HEK293T (cell line): Measurements from ENCODE around the gene ARHGAP22.
A peak's percentile ranks its signal among the peaks of the same experiment; 100 is the strongest.

ENCODE experiments used
- CTCF ChIA-PET: fragments of 350-600 bp; formaldehyde crosslinking; extraction: SDS; loops from one replicate; lab custom pipeline; 2021; ENCODE audit warnings: antibody characterized with exemption, inconsistent platforms; lab: Yijun Ruan, JAX
- POLR2A ChIA-PET: fragments of 350-600 bp; formaldehyde crosslinking; extraction: SDS; loops from one replicate; lab custom pipeline; 2020; ENCODE audit warnings: antibody characterized with exemption, inconsistent platforms; lab: Yijun Ruan, JAX
- DNase-seq: peaks from one replicate; pipeline ENCODE4 v3.0.0; 2012; ENCODE audit warnings: mixed read lengths; ENCODE audit errors: extremely low spot score
- ARNT ChIP-seq: fragments of 450-650 bp; IDR thresholded peaks from 2 replicates; pipeline ENCODE4 v1.6.1; 2017; ENCODE audit warnings: mild to moderate bottlenecking
- BHLHE40 ChIP-seq: fragments of 450-650 bp; IDR thresholded peaks from 2 replicates; pipeline ENCODE4 v1.6.1; 2016; ENCODE audit warnings: mild to moderate bottlenecking, moderate library complexity, borderline replicate concordance
- CTBP1 ChIP-seq: fragments of 450-650 bp; IDR thresholded peaks from 2 replicates; pipeline ENCODE4 v1.6.1; 2016; ENCODE audit warnings: borderline replicate concordance
- ELF4 ChIP-seq: fragments of 450-650 bp; IDR thresholded peaks from 2 replicates; pipeline ENCODE4 v1.6.1; 2017; ENCODE audit warnings: antibody characterized with exemption
- FOXA1 ChIP-seq: fragments of 450-650 bp; IDR thresholded peaks from 2 replicates; pipeline ENCODE4 v1.6.1; 2016; ENCODE audit warnings: mild to moderate bottlenecking
- FOXK2 ChIP-seq: fragments of 450-650 bp; IDR thresholded peaks from 2 replicates; pipeline ENCODE4 v1.6.1; 2016; ENCODE audit warnings: mild to moderate bottlenecking
- FOXM1 ChIP-seq: fragments of 450-650 bp; IDR thresholded peaks from 2 replicates; pipeline ENCODE4 v1.6.1; 2017; ENCODE audit warnings: mild to moderate bottlenecking, borderline replicate concordance
- HDGF ChIP-seq: fragments of 450-650 bp; IDR thresholded peaks from 2 replicates; pipeline ENCODE4 v1.6.1; 2017; ENCODE audit warnings: antibody characterized with exemption, borderline replicate concordance
- L3MBTL2 ChIP-seq: fragments of 450-650 bp; conservative IDR thresholded peaks from 2 replicates; pipeline ENCODE4 v1.6.1; 2016; ENCODE audit warnings: mild to moderate bottlenecking
- LEF1 ChIP-seq: fragments of 450-650 bp; IDR thresholded peaks from 2 replicates; pipeline ENCODE4 v1.6.1; 2017; ENCODE audit warnings: mild to moderate bottlenecking, borderline replicate concordance
- NFRKB ChIP-seq: fragments of 450-650 bp; IDR thresholded peaks from 2 replicates; pipeline ENCODE4 v1.6.1; 2016; ENCODE audit warnings: mild to moderate bottlenecking, moderate library complexity
- SP1 ChIP-seq: fragments of 450-650 bp; IDR thresholded peaks from 2 replicates; pipeline ENCODE4 v1.6.1; 2017
- SUZ12 ChIP-seq: fragments of 450-650 bp; IDR thresholded peaks from 2 replicates; pipeline ENCODE4 v1.6.1; 2016; ENCODE audit warnings: mild to moderate bottlenecking
- TARDBP ChIP-seq: fragments of 450-650 bp; IDR thresholded peaks from 2 replicates; pipeline ENCODE4 v1.6.1; 2016
- ZNF384 ChIP-seq: fragments of 450-650 bp; IDR thresholded peaks from 2 replicates; pipeline ENCODE4 v1.6.1; 2016
- TF ChIP-seq, protein P1 (sequence below): fragments of 450-650 bp; IDR thresholded peaks from 2 replicates; pipeline ENCODE4 v1.6.1; 2016

Gene ARHGAP22

DNA sequence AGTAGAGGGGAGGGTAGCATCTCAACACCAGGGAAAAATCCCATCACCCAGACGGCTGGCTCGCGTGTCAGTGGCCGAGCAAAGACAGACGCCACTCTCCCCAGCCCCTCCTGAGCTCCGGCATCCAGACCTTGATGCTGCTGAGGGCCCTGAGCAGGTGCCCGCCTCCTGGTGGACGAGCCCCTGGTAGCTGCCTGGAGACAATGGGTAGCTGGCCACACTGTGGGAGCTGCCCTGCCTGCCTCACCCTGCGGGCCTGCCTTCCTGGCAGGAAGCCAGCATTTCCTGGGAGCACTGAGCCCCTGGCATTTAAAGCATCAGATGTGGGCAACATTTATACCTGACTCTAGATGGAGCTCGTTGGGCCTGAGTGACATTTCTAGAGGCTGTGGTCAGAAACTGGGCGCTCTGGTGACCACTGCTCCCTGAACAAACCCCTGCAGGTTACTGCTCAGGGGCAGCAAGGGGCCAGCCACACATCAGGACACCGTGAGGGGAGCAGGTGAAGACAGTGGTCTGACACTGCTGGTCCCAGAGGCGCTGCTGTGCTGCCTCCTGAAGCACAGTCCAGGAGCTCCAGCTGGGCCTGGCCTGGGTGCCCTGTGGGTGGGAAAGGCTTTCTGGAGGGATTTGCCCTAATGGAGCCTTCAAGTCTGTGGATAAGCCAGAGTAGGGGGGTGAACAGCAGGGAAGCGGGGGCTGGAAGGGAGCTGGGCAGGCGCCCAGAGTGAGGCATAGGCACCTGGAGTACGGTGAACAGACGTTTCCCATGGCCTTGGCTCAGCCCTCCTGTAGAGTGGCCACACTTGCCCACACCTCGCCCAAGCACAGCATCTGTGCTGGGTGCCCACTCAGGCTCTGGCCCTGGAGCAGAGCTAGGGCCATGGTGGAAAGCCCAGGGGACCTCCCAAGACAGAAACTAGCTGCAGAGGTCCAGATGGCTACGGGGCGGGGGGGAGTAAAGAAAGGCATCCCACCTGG lies 159.7 kb downstream of the ARHGAP22 start:
- no peak for DNase-seq
- CTCF ChIA-PET = interaction anchor here (0.9 kb wide), 1 partner anchor 82 kb away, joined by 3 read pairs; no protein-coding TSS in a partner anchor
- POLR2A ChIA-PET = no interaction called here
- TF ChIP-seq NFRKB (no peak), BHLHE40 (no peak), ZNF384 (no peak), FOXK2 (no peak), CTBP1 (no peak), FOXM1 (no peak), TARDBP (no peak), LEF1 (no peak), SUZ12 (no peak), FOXA1 (no peak)
- TF ChIP-seq, protein P1, sequence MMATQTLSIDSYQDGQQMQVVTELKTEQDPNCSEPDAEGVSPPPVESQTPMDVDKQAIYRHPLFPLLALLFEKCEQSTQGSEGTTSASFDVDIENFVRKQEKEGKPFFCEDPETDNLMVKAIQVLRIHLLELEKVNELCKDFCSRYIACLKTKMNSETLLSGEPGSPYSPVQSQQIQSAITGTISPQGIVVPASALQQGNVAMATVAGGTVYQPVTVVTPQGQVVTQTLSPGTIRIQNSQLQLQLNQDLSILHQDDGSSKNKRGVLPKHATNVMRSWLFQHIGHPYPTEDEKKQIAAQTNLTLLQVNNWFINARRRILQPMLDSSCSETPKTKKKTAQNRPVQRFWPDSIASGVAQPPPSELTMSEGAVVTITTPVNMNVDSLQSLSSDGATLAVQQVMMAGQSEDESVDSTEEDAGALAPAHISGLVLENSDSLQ = no peak

DNA sequence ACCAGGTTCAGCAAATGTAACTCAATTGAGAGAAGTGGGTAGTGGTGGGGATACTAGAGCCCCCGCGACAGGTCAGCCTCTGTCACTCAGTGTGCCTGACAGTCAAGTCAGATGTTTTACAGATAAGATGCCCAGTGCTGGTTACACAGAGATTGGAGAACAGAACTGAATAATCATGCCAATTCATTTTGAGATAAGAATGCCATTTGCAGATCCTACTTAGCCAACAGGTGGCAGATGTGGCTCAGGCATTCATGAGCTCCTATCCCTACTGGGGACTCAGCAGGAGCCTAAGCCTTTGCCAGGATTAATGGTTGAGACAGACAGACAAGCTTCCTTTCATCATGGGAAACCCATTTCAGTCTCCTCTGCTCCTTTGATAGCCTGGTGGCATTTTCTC lies 160.6 kb downstream of the ARHGAP22 start:
- CTCF ChIA-PET = no interaction called here
- peak; percentile 28 for DNase-seq
- POLR2A ChIA-PET = no interaction called here
- TF ChIP-seq SUZ12 (no peak), SP1 (no peak), ZNF384 (no peak), FOXA1 (no peak), FOXM1 (no peak), ARNT (no peak), TARDBP (no peak)

DNA sequence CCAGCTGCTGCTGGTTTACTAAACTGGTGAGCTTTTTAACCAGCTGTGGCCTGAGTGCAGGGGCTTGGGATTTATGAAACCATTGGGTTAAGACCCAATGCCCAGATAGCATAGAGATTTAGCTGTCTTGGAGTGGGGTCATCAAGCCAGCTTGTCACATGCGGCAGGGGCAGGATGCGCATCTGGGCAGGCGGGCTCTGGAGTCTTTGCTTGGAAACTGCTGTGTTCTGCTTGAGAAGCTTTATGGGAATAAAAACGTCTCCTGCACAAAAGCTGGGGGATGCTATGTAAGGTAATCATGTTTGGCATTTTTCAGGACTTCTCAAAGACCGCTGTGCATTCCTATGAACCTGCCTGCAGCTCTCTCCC lies 162.1 kb downstream of the ARHGAP22 start:
- POLR2A ChIA-PET = no interaction called here
- CTCF ChIA-PET = no interaction called here
- no peak for DNase-seq
- no peak for TF ChIP-seq TARDBP
- no peak for TF ChIP-seq NFRKB
- no peak for TF ChIP-seq CTBP1
- TF ChIP-seq ZNF384 = no peak
- TF ChIP-seq FOXM1 = no peak
- TF ChIP-seq L3MBTL2 = no peak
- no peak for TF ChIP-seq SP1
- TF ChIP-seq SUZ12 = no peak
- no peak for TF ChIP-seq FOXK2

DNA sequence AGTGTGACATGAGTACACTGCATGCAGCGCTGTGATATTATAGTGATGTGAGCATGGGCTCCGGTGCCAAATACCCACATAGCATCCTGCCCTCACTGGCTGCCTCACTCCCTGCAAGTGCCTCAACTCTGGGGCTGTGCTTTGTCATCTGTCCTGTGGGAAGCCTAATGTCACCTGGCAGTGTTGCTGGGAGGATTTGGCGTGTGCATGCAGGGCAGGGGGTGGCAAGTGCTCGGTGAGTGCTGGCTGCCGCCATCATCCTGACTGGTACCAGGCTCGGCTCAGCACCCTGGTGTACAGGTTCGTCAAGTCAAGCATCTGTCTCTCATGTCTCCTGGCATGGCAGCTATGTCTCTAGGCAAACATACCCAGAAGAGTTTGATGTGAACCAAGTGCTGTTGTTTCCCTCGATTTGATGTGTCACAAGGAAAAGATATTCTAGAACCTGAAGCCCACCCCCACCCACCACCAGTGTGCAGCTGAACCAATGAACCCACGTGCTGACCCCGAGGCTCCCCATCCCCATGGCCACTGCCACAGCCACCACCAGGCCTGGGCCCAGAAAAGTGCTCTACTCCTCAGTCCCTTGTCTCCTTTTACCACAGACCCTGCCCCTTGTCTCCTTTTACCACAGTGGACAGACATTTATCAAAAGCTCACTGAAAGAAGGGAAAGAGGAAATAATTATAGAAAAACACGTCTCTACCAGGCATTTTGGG lies 162.6 kb downstream of the ARHGAP22 start:
- no peak for TF ChIP-seq ARNT
- TF ChIP-seq FOXK2 = no peak
- no peak for TF ChIP-seq CTBP1
- no peak for TF ChIP-seq LEF1
- no peak for TF ChIP-seq NFRKB
- no peak for TF ChIP-seq FOXA1
- TF ChIP-seq SP1 = no peak
- no peak for TF ChIP-seq SUZ12
- TF ChIP-seq, protein P1 = no peak
- no peak for TF ChIP-seq FOXM1
- no peak for TF ChIP-seq HDGF
- TF ChIP-seq L3MBTL2 = no peak
- no peak for TF ChIP-seq ELF4
- TF ChIP-seq BHLHE40 = no peak
- no peak for TF ChIP-seq TARDBP
- no peak for TF ChIP-seq ZNF384
- ChIA-PET POLR2A (no interaction called here), CTCF (no interaction called here)
- no peak for DNase-seq

DNA sequence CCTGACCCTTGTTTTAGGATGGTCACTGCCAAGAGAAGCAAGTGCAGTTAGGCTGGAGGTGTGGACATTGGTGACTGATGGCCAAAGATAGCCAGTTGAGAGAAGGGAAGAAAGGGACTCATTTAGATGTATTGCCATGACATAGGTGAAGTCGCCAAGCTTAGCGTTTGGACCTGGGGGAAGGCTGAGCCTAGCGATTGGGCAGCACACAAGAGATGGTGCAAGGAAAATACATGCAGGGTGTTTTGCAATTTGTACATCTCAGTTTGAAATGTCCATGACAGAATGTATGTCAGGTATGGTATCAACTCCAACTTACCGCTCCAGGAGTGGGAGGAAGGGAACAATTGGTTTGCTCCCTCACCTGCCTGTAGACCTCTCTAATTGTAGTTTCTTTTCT lies 164.1 kb downstream of the ARHGAP22 start:
- DNase-seq = no peak
- TF ChIP-seq BHLHE40 (no peak), ARNT (no peak), HDGF (no peak), SUZ12 (no peak), FOXA1 (no peak), ZNF384 (no peak)
- ChIA-PET POLR2A (no interaction called here), CTCF (no interaction called here)

DNA sequence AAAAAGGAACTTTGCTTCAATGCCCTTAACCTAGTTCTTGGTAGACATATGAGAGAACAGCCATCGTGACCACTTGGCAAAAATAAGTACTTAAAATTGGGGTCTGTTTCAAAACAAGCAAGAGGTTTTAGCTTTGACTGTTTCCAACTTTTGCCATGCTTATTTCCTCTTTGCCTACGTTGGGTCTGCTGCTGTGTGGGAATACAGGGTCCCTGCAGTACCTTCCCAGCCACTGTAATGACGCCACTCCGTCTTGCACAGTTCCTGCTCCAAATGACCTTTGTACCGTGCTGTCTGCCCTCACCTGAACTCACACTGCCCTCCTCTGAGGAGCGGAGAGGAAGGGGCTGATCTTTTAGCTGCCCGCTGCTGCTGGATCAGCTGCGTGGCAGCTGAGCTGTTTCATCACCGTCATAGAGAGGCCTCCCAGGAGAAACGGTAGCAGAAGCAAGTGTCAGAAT lies 165.3 kb downstream of the ARHGAP22 start:
- ChIA-PET CTCF (no interaction called here), POLR2A (interaction anchor here (0.6 kb wide), 1 partner anchor 42 kb away, joined by 3 read pairs; no protein-coding TSS in a partner anchor)
- no peak for DNase-seq
- TF ChIP-seq FOXA1 (no peak), ELF4 (no peak), ARNT (no peak), NFRKB (no peak), SUZ12 (no peak), FOXK2 (no peak), ZNF384 (no peak), CTBP1 (no peak), L3MBTL2 (no peak), BHLHE40 (no peak), SP1 (no peak), HDGF (no peak), FOXM1 (no peak), LEF1 (no peak), TARDBP (no peak)
- TF ChIP-seq, protein P1 = no peak
